ENCODE results near the gene RBM7.

Gene RBM7

GRCh38 chr11:114448749-114449482 lies 48.5 kb downstream of the RBM7 start:
- no peak overlapping the region for H3K27ac Mint-ChIP-seq
- H3K36me3 Mint-ChIP-seq = peaks cover 28 to 41% of the 10 kb centered on the region in 2 donors
- no peak for ATAC-seq (replicated peaks)

DNA sequence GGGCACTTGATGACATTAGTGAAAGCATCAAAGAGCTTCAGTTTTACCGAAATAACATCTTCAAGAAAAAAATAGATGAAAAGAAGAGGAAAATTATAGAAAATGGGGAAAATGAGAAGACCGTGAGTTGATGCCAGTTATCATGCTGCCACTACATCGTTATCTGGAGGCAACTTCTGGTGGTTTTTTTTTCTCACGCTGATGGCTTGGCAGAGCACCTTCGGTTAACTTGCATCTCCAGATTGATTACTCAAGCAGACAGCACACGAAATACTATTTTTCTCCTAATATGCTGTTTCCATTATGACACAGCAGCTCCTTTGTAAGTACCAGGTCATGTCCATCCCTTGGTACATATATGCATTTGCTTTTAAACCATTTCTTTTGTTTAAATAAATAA lies 49.4 kb downstream of the RBM7 start:
- Mint-ChIP-seq H3K27ac (no peak overlapping the region), H3K4me1 (peaks cover 0 to 1% of the 10 kb centered on the region in 2 donors), H3K36me3 (peaks cover 30 to 33% of the 10 kb centered on the region in 2 donors), H3K9me3 (no peaks in the 10 kb centered on the region), H3K27me3 (no peaks in the 10 kb centered on the region), H3K4me3 (no peak overlapping the region)
- no peak for ATAC-seq (replicated peaks)
- DNase-seq = no peak

More at GRCh38 chr11:114448749-114449482, 48.5 kb downstream of the RBM7 start:
- DNase-seq = no peak
- H3K4me3 Mint-ChIP-seq = no peak overlapping the region
- H3K27me3 Mint-ChIP-seq = no peaks in the 10 kb centered on the region
- no peaks in the 10 kb centered on the region for H3K9me3 Mint-ChIP-seq
- H3K4me1 Mint-ChIP-seq = peaks cover 0 to 1% of the 10 kb centered on the region in 2 donors

DNA sequence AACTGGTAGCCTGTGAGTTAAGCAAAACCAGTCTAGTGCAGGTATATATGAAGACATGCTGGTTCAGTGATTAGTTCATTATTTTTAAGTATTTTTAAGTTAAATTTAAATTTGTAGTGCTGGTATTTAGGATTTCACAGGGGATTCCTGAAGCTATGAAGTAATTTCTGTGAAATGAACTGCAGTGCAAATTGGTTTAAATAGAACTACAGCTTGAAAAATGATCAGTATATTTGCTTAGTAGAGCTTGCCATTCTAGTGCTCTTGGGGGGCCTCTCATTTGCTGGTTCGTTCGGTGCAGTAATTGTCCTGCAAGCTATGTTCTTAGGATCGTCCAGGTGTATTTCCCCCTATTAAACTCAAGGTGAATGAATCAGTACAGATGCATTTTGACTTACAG lies 51.9 kb downstream of the RBM7 start:
- H3K4me3 Mint-ChIP-seq = no peak overlapping the region
- H3K9me3 Mint-ChIP-seq = no peaks in the 10 kb centered on the region
- H3K27me3 Mint-ChIP-seq = no peaks in the 10 kb centered on the region
- no peak overlapping the region for H3K27ac Mint-ChIP-seq
- H3K4me1 Mint-ChIP-seq = no peaks in the 10 kb centered on the region
- H3K36me3 Mint-ChIP-seq = peaks cover 19 to 22% of the 10 kb centered on the region in 2 donors
- ATAC-seq (replicated peaks) (no peak), DNase-seq (no peak)
